Eye (tissue), 1 donor: ENCODE measurements around the gene IMMP1L.
A peak's percentile ranks its signal among the peaks of the same experiment; 100 is the strongest.
"Not testable (repeated sequence)": the region's sequence is repeated elsewhere in the genome, so short reads cannot be mapped to it uniquely, and the experiment has no call there.

Experiments
- DNase-seq: peaks from one replicate; pipeline ENCODE4 v3.0.0-alpha.2; 2015

The IMMP1L gene

GRCh38 chr11:31509429-31510345 lies at the start of gene IMMP1L, which contains the start of gene ELP4:
Gene IMMP1L, minus strand, starts transcription at chr11:31509622. Its CDS starts 46,346 bp downstream, at chr11:31463276.
Gene ELP4, plus strand, starts transcription at chr11:31509767. Its CDS starts 18 bp downstream, at chr11:31509785.
- peak; percentile 99 for DNase-seq

- no peak for DNase-seq
Measured at GRCh38 chr11:31558001-31558400, 48.6 kb upstream of the IMMP1L start.

- no peak for DNase-seq
Measured at GRCh38 chr11:31555938-31556337, 46.5 kb upstream of the IMMP1L start.

- no peak for DNase-seq
Measured at GRCh38 chr11:31542862-31543261, 33.4 kb upstream of the IMMP1L start.

- DNase-seq, result no peak
Measured at GRCh38 chr11:31535479-31535878, 26.1 kb upstream of the IMMP1L start.

GRCh38 chr11:31531293-31531692 lies 21.9 kb upstream of the IMMP1L start:
- no peak for DNase-seq

- DNase-seq, result no peak
Measured at GRCh38 chr11:31529701-31530100, 20.3 kb upstream of the IMMP1L start.

- no peak for DNase-seq
Measured at GRCh38 chr11:31529189-31529588, 19.8 kb upstream of the IMMP1L start.

- DNase-seq, result no peak
Measured at GRCh38 chr11:31521497-31522150, 12.2 kb upstream of the IMMP1L start.

- DNase-seq, result no peak
Measured at GRCh38 chr11:31512117-31512516, 2.7 kb upstream of the IMMP1L start.

GRCh38 chr11:31509051-31509428 lies 382 bp downstream of the IMMP1L start:
- DNase-seq, result no peak

GRCh38 chr11:31500560-31500959 lies 8.9 kb downstream of the IMMP1L start:
- no peak for DNase-seq

GRCh38 chr11:31499576-31500178 lies 9.7 kb downstream of the IMMP1L start:
- no peak for DNase-seq

GRCh38 chr11:31493762-31494161 lies 15.7 kb downstream of the IMMP1L start:
- DNase-seq, result not testable (repeated sequence)

- no peak for DNase-seq
Measured at GRCh38 chr11:31493235-31493634, 16.2 kb downstream of the IMMP1L start.

- no peak for DNase-seq
Measured at GRCh38 chr11:31492320-31492913, 17.0 kb downstream of the IMMP1L start.

GRCh38 chr11:31487848-31488247 lies 21.6 kb downstream of the IMMP1L start:
- peak; percentile 84 for DNase-seq

GRCh38 chr11:31484497-31484896 lies 24.9 kb downstream of the IMMP1L start:
- DNase-seq, result no peak

- DNase-seq, result peak; percentile 49
Measured at GRCh38 chr11:31480930-31481329, 28.5 kb downstream of the IMMP1L start.

- DNase-seq, result no peak
Measured at GRCh38 chr11:31479066-31479465, 30.4 kb downstream of the IMMP1L start.

- no peak for DNase-seq
Measured at GRCh38 chr11:31478223-31478590, 31.2 kb downstream of the IMMP1L start.

GRCh38 chr11:31477528-31478222 lies 31.7 kb downstream of the IMMP1L start:
- DNase-seq, result peak; percentile 59

- DNase-seq, result no peak
Measured at GRCh38 chr11:31474083-31474482, 35.3 kb downstream of the IMMP1L start.
